ENCODE data around the gene ANXA1. TPM values are rescaled to one million over a fixed set of nuclear protein-coding genes. Genes with fewer than 3 reads are reported as not detected.

ANXA1 gene
- total and polyA plus RNA-seq, 10 of the 15 experiments (the other 5 are each of a cell fraction or from before 2014, with no cell fraction given), result 6.6 to 30.1 (median 12.6) TPM

DNA sequence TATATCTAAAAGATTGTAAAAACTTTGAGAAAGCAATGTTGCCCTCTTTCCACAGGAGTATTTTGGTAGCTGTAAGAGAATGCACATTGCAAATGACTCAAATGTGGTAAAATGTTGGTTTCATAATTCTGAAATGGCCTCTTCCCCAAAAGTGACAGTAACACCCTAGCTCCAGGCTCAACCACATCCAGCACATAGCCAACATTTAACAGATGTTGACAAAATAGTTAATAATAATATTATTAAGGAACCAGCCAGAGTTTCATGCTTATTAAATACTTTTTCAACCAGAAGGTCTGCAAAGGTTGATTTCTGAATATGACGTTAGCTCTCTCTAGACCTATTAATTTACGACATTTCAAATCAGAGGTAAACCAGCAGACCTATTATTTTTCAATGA, 1.3 kb downstream of the ANXA1 start (continued):
- TF ChIP-seq, protein P1, sequence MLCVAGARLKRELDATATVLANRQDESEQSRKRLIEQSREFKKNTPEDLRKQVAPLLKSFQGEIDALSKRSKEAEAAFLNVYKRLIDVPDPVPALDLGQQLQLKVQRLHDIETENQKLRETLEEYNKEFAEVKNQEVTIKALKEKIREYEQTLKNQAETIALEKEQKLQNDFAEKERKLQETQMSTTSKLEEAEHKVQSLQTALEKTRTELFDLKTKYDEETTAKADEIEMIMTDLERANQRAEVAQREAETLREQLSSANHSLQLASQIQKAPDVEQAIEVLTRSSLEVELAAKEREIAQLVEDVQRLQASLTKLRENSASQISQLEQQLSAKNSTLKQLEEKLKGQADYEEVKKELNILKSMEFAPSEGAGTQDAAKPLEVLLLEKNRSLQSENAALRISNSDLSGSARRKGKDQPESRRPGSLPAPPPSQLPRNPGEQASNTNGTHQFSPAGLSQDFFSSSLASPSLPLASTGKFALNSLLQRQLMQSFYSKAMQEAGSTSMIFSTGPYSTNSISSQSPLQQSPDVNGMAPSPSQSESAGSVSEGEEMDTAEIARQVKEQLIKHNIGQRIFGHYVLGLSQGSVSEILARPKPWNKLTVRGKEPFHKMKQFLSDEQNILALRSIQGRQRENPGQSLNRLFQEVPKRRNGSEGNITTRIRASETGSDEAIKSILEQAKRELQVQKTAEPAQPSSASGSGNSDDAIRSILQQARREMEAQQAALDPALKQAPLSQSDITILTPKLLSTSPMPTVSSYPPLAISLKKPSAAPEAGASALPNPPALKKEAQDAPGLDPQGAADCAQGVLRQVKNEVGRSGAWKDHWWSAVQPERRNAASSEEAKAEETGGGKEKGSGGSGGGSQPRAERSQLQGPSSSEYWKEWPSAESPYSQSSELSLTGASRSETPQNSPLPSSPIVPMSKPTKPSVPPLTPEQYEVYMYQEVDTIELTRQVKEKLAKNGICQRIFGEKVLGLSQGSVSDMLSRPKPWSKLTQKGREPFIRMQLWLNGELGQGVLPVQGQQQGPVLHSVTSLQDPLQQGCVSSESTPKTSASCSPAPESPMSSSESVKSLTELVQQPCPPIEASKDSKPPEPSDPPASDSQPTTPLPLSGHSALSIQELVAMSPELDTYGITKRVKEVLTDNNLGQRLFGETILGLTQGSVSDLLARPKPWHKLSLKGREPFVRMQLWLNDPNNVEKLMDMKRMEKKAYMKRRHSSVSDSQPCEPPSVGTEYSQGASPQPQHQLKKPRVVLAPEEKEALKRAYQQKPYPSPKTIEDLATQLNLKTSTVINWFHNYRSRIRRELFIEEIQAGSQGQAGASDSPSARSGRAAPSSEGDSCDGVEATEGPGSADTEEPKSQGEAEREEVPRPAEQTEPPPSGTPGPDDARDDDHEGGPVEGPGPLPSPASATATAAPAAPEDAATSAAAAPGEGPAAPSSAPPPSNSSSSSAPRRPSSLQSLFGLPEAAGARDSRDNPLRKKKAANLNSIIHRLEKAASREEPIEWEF (IDR thresholded peaks at IDR 0.05; ENCODE audit: insufficient replicate concordance, low read depth, low read length), result no peak
- no peak for TF ChIP-seq PAX5 (IDR thresholded peaks at IDR 0.05; ENCODE audit: borderline replicate concordance, low read depth, low read length)
- TF ChIP-seq, protein P2, sequence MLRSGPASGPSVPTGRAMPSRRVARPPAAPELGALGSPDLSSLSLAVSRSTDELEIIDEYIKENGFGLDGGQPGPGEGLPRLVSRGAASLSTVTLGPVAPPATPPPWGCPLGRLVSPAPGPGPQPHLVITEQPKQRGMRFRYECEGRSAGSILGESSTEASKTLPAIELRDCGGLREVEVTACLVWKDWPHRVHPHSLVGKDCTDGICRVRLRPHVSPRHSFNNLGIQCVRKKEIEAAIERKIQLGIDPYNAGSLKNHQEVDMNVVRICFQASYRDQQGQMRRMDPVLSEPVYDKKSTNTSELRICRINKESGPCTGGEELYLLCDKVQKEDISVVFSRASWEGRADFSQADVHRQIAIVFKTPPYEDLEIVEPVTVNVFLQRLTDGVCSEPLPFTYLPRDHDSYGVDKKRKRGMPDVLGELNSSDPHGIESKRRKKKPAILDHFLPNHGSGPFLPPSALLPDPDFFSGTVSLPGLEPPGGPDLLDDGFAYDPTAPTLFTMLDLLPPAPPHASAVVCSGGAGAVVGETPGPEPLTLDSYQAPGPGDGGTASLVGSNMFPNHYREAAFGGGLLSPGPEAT (IDR thresholded peaks at IDR 0.05; ENCODE audit: low read depth), result no peak
- TF ChIP-seq NRF1 (conservative IDR thresholded peaks at IDR 0.05; ENCODE audit: low read depth, low read length), result no peak
- TF ChIP-seq SUZ12 (IDR thresholded peaks at IDR 0.05; ENCODE audit: unreplicated experiment), result no peak
- TF ChIP-seq, protein P3, sequence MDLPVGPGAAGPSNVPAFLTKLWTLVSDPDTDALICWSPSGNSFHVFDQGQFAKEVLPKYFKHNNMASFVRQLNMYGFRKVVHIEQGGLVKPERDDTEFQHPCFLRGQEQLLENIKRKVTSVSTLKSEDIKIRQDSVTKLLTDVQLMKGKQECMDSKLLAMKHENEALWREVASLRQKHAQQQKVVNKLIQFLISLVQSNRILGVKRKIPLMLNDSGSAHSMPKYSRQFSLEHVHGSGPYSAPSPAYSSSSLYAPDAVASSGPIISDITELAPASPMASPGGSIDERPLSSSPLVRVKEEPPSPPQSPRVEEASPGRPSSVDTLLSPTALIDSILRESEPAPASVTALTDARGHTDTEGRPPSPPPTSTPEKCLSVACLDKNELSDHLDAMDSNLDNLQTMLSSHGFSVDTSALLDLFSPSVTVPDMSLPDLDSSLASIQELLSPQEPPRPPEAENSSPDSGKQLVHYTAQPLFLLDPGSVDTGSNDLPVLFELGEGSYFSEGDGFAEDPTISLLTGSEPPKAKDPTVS (IDR thresholded peaks at IDR 0.05; ENCODE audit: low read depth, low read length), result no peak
- TF ChIP-seq, protein P4, sequence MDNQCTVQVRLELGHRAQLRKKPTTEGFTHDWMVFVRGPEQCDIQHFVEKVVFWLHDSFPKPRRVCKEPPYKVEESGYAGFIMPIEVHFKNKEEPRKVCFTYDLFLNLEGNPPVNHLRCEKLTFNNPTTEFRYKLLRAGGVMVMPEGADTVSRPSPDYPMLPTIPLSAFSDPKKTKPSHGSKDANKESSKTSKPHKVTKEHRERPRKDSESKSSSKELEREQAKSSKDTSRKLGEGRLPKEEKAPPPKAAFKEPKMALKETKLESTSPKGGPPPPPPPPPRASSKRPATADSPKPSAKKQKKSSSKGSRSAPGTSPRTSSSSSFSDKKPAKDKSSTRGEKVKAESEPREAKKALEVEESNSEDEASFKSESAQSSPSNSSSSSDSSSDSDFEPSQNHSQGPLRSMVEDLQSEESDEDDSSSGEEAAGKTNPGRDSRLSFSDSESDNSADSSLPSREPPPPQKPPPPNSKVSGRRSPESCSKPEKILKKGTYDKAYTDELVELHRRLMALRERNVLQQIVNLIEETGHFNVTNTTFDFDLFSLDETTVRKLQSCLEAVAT (IDR thresholded peaks at IDR 0.05), result no peak
- TF ChIP-seq MTA2 (IDR thresholded peaks at IDR 0.05; ENCODE audit: low read depth), result peak; percentile 52; the same call in 1 of the 2 replicates
- peak; percentile 31 to 56; a peak in 2 of 4 replicates for TF ChIP-seq IKZF2 (IDR thresholded peaks at IDR 0.05)
- TF ChIP-seq NR2C1 (IDR thresholded peaks at IDR 0.05), result no peak
- TF ChIP-seq, protein P5, sequence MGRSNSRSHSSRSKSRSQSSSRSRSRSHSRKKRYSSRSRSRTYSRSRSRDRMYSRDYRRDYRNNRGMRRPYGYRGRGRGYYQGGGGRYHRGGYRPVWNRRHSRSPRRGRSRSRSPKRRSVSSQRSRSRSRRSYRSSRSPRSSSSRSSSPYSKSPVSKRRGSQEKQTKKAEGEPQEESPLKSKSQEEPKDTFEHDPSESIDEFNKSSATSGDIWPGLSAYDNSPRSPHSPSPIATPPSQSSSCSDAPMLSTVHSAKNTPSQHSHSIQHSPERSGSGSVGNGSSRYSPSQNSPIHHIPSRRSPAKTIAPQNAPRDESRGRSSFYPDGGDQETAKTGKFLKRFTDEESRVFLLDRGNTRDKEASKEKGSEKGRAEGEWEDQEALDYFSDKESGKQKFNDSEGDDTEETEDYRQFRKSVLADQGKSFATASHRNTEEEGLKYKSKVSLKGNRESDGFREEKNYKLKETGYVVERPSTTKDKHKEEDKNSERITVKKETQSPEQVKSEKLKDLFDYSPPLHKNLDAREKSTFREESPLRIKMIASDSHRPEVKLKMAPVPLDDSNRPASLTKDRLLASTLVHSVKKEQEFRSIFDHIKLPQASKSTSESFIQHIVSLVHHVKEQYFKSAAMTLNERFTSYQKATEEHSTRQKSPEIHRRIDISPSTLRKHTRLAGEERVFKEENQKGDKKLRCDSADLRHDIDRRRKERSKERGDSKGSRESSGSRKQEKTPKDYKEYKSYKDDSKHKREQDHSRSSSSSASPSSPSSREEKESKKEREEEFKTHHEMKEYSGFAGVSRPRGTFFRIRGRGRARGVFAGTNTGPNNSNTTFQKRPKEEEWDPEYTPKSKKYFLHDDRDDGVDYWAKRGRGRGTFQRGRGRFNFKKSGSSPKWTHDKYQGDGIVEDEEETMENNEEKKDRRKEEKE (IDR thresholded peaks at IDR 0.05), result no peak
- TF ChIP-seq, protein P6, sequence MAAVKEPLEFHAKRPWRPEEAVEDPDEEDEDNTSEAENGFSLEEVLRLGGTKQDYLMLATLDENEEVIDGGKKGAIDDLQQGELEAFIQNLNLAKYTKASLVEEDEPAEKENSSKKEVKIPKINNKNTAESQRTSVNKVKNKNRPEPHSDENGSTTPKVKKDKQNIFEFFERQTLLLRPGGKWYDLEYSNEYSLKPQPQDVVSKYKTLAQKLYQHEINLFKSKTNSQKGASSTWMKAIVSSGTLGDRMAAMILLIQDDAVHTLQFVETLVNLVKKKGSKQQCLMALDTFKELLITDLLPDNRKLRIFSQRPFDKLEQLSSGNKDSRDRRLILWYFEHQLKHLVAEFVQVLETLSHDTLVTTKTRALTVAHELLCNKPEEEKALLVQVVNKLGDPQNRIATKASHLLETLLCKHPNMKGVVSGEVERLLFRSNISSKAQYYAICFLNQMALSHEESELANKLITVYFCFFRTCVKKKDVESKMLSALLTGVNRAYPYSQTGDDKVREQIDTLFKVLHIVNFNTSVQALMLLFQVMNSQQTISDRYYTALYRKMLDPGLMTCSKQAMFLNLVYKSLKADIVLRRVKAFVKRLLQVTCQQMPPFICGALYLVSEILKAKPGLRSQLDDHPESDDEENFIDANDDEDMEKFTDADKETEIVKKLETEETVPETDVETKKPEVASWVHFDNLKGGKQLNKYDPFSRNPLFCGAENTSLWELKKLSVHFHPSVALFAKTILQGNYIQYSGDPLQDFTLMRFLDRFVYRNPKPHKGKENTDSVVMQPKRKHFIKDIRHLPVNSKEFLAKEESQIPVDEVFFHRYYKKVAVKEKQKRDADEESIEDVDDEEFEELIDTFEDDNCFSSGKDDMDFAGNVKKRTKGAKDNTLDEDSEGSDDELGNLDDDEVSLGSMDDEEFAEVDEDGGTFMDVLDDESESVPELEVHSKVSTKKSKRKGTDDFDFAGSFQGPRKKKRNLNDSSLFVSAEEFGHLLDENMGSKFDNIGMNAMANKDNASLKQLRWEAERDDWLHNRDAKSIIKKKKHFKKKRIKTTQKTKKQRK (IDR thresholded peaks at IDR 0.05; ENCODE audit: low read depth, low read length), result no peak

All from GM12878 (cell line).